Measurements from ENCODE around the gene AGMO. TPM values are rescaled to one million over a fixed set of nuclear protein-coding genes. Genes with fewer than 3 reads are reported as not detected.

The AGMO gene
- total RNA-seq, 2 donors from 2014 or later, result 1.9 TPM; not detected in 1

DNA sequence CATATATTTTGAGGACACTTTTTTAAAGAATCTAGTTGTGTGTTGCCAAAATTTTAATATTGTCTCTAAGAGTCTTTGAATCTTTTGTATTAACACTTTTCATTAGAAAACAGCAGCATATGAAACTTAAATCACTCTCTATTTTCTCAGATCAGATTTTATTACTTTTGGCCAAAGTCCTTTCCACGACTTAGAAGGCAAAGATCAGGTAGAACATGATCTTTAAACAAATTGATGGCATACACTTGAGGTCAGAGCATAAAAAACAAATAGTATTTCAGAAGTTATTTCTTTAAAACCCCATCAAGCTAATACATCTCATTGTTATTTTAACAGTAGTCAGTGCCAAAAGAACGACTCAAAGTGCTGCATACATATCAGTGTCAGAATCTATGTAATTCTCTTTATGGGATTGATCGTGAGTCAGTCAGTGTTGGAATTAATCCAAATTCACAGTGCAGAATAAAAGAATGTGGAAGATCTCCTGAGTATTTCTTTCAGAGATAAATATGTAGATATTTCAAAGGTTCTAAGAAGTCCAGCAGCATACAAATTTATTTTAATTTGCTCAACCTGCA, 9.6 kb upstream of the AGMO start:
- TF ChIP-seq, protein P1, sequence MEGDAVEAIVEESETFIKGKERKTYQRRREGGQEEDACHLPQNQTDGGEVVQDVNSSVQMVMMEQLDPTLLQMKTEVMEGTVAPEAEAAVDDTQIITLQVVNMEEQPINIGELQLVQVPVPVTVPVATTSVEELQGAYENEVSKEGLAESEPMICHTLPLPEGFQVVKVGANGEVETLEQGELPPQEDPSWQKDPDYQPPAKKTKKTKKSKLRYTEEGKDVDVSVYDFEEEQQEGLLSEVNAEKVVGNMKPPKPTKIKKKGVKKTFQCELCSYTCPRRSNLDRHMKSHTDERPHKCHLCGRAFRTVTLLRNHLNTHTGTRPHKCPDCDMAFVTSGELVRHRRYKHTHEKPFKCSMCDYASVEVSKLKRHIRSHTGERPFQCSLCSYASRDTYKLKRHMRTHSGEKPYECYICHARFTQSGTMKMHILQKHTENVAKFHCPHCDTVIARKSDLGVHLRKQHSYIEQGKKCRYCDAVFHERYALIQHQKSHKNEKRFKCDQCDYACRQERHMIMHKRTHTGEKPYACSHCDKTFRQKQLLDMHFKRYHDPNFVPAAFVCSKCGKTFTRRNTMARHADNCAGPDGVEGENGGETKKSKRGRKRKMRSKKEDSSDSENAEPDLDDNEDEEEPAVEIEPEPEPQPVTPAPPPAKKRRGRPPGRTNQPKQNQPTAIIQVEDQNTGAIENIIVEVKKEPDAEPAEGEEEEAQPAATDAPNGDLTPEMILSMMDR (conservative IDR thresholded peaks at IDR 0.05), result no peak
- no peaks in the 10 kb centered on the region for H3K36me3 ChIP-seq (ENCODE audit: control insufficient read depth, insufficient read depth, low read length)
- 83 to 85% methylated on average over 2 to 3 of the region's 3 CpGs for WGBS, 2 experiments (ENCODE audit: insufficient coverage in 1 of 2, insufficient read length in 1 of 2)
- Mint-ChIP-seq H3K27ac (no peak overlapping the region), H3K36me3 (ENCODE audit: low read depth) (no peaks in the 10 kb centered on the region), H3K4me1 (no peaks in the 10 kb centered on the region), H3K27me3 (ENCODE audit: insufficient read depth) (no peaks in the 10 kb centered on the region), H3K9me3 (no peaks in the 10 kb centered on the region), H3K4me3 (no peak overlapping the region)
- no peak overlapping the region for H3K4me3 ChIP-seq (ENCODE audit: low read length)
- no peaks in the 10 kb centered on the region for H3K4me1 ChIP-seq (ENCODE audit: control insufficient read depth, insufficient read depth, low read length)
- no peak for DNase-seq
- no peaks in the 10 kb centered on the region for H3K9me3 ChIP-seq (ENCODE audit: control insufficient read depth, low read length)
- no peak overlapping the region for H3K27ac ChIP-seq (ENCODE audit: low read depth, low read length)
- no peak overlapping the region for H3K9ac ChIP-seq (ENCODE audit: extremely low read depth, low read length, poor library complexity, severe bottlenecking)
- no peaks in the 10 kb centered on the region for H3K27me3 ChIP-seq (ENCODE audit: control insufficient read depth, insufficient read depth, low read length, poor library complexity, severe bottlenecking)

DNA sequence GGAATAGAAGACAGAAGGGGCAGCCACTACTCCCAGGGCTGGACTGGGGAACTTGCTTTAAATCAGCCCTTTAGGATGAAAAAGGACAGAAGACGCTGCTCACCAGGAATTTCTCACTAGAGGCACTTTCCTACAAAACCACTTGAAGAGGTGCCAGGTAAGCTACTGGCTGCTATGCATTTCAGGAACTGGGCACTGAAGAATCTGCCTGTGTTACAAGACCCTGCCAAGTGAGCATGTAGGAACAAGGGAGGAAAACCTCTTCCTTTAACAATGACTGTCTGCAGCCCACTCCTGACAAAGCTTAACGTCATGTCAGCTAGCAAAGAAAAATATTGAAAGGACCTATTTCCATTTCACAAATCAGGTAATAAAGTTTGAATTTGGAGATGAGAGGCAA, 5.8 kb upstream of the AGMO start:
- Histone ChIP-seq H3K4me1 (ENCODE audit: control insufficient read depth, insufficient read depth, low read length) (no peaks in the 10 kb centered on the region), H3K9ac (ENCODE audit: extremely low read depth, low read length, poor library complexity, severe bottlenecking) (no peak overlapping the region), H3K27ac (ENCODE audit: low read depth, low read length) (no peak overlapping the region), H3K9me3 (ENCODE audit: control insufficient read depth, low read length) (no peaks in the 10 kb centered on the region), H3K4me3 (ENCODE audit: low read length) (no peak overlapping the region), H3K27me3 (ENCODE audit: control insufficient read depth, insufficient read depth, low read length, poor library complexity, severe bottlenecking) (no peaks in the 10 kb centered on the region), H3K36me3 (ENCODE audit: control insufficient read depth, insufficient read depth, low read length) (no peaks in the 10 kb centered on the region)
- Mint-ChIP-seq H3K27ac (no peak overlapping the region), H3K27me3 (ENCODE audit: insufficient read depth) (no peaks in the 10 kb centered on the region), H3K36me3 (ENCODE audit: low read depth) (no peaks in the 10 kb centered on the region), H3K9me3 (no peaks in the 10 kb centered on the region), H3K4me1 (no peaks in the 10 kb centered on the region), H3K4me3 (no peak overlapping the region)
- WGBS, 2 experiments (ENCODE audit: insufficient coverage in 1 of 2, insufficient read length in 1 of 2), result 88 to 90% methylated on average over 1 to 2 of the region's 2 CpGs
- DNase-seq, result no peak
- TF ChIP-seq, protein P1 (conservative IDR thresholded peaks at IDR 0.05), result no peak

DNA sequence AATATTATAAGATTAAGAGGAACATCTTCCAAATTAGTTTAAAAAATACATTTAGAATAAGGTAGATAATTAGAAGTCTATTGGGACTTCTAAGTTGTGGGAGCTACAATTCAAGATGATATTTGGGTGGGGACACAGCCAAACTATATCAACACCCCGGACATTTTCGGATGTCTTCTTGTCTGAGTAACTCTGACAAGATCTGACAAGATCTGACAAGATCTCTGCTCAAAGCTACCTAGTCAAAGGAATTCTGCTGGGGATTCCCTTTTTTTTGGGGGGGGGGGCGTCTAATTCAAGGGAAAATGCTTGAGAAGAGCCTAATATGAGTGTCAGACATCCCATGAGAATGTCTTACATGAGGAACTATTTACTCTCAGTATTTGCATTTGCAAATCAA, 5.2 kb upstream of the AGMO start:
- WGBS, 2 experiments (ENCODE audit: insufficient coverage in 1 of 2, insufficient read length in 1 of 2), result 94% methylated on average over 2 of the region's 3 CpGs; no CpG with 5 or more reads in 1 of the 2 experiments
- DNase-seq, result no peak
- Mint-ChIP-seq H3K9me3 (no peaks in the 10 kb centered on the region), H3K27ac (no peak overlapping the region), H3K27me3 (ENCODE audit: insufficient read depth) (no peaks in the 10 kb centered on the region), H3K4me3 (no peak overlapping the region), H3K4me1 (no peaks in the 10 kb centered on the region), H3K36me3 (ENCODE audit: low read depth) (no peaks in the 10 kb centered on the region)
- Histone ChIP-seq H3K4me3 (ENCODE audit: low read length) (no peak overlapping the region), H3K36me3 (ENCODE audit: control insufficient read depth, insufficient read depth, low read length) (no peaks in the 10 kb centered on the region), H3K27me3 (ENCODE audit: control insufficient read depth, insufficient read depth, low read length, poor library complexity, severe bottlenecking) (no peaks in the 10 kb centered on the region), H3K9me3 (ENCODE audit: control insufficient read depth, low read length) (no peaks in the 10 kb centered on the region), H3K27ac (ENCODE audit: low read depth, low read length) (no peak overlapping the region), H3K9ac (ENCODE audit: extremely low read depth, low read length, poor library complexity, severe bottlenecking) (no peak overlapping the region), H3K4me1 (ENCODE audit: control insufficient read depth, insufficient read depth, low read length) (no peaks in the 10 kb centered on the region)
- TF ChIP-seq, protein P1 (conservative IDR thresholded peaks at IDR 0.05), result no peak

Data from endodermal cell (in vitro differentiated cells).